Ureter (tissue), 1 donor: ENCODE data around the gene TRIM16. TPM values are rescaled to one million over a fixed set of nuclear protein-coding genes. Genes with fewer than 3 reads are reported as not detected.
A peak's percentile ranks its signal among the peaks of the same experiment; 100 is the strongest.
"Not testable (repeated sequence)": the region's sequence is repeated elsewhere in the genome, so short reads cannot be mapped to it uniquely, and the experiment has no call there.

ENCODE experiments used
- DNase-seq: peaks from one replicate; pipeline ENCODE4 v3.0.0-alpha.2; 2020; ENCODE audit warnings: low spot score
- total RNA-seq: library from RNA; stranded (reverse); gene quantifications from one replicate; pipeline ENCODE4 v1.2.4, GENCODE V29; 2023
- donor health status: DM: yes; HTN: yes; CAD: no.

Gene TRIM16
- total RNA-seq, 1 donor from 2014 or later, result 68.6 TPM

DNA sequence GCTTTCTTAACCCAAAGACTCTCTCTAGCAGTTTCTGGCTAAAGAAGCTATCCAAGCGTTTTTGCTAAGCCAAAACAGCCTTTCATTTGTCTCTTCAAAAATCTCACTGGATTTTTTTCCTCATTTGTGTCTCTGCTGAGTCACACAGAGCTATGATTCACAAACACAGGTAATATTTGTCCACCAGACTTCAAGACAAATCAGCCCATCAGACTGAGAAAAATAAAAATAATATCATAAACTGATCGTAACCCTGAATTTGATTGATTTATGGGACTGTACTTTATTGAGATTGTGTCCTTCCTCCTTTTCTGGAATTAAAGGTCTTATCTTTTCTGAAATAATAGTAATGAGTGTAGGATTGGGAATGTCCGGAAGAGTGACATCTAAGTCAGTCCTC lies 25.8 kb downstream of the TRIM16 start:
- DNase-seq, result no peak

DNA sequence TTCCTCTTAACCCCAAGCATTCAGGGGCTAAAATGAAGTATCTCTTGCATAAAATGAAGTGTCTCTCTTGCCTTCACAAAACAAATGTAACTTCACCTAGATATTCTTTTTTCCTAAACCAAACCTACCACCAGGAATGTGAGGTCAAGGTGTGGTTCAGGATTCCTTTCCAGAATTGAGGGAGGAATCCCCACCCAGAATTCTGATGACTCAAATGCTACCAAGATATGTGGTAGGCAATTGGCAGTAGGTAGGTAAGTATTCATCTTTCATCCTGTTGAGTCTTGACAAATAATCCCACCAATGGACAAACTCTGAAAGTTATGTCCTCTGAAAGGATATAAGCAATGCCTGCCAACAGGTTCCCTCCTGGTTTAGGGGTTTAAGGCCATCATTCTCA lies 26.2 kb downstream of the TRIM16 start:
- no peak for DNase-seq

DNA sequence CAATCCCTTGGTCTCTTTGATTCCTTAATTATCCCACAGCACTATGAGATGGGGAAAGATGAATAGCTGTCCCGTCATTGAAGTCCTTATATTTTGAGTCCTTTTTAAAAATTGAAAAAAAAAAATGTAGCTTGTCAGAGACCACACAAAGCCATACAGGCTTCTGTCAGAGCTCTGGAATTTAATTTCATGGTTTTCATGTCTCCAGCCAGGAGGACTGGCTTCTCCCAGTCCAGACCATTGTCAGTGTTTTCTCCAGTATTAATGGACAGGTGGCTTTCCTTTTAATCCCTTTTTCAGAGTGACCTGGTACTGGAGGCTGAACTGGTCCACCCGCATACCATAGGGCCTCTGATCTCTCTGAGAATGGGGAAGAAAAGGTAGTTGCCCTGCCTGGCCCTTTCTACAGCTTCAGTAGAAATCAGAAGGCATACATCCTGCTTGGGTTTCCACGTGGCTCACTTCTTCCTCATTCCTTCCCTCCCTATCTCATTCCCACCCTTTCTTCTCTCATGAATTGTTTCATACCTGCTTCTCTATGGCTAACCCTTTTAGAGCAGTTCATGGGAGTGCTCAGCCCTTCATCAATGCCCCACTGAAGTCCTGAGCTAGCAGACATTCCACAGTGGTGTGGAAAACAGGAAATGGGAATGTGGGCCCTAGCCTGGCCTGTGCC lies 29.1 kb downstream of the TRIM16 start:
- DNase-seq, result peak; percentile 71

DNA sequence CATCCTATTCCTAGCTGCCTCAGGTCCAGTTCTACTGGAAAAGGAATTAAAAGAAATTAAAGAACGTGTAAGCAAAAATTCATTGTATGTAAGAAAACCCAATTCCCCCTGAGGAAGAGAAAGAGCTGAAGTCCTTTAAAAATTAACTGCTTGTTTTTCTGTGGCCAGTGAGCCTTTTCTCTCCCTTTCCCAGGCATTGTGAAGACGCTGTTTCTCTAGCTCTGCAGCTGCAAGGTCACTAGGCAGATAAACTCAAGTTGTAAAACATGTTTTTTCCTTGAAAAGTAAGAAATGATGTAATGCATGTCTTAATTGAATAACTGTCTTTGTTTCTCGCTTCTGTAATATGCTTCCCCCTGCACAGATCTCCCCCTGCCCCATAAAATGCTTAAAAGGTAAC lies 29.7 kb downstream of the TRIM16 start:
- not testable (repeated sequence) for DNase-seq

DNA sequence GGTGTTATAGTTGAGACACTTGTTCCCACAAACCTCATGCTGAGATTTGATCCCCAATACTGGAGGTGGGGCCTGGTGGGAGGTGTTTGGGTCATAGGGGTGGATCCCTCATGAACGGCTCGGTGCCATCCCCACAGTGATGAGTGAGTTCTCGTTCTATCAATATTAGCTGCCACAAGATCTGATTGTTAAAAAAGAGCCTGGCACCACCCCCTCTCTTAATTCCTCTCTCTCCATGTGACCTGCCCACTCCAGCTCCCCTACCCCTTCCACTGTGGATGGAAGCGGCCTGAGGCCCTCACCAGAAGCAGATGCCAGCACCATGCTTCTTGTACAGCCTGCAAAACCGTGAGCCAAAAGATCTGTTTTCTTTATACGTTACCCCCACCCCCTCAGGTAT lies 31.2 kb downstream of the TRIM16 start:
- DNase-seq, result no peak

DNA sequence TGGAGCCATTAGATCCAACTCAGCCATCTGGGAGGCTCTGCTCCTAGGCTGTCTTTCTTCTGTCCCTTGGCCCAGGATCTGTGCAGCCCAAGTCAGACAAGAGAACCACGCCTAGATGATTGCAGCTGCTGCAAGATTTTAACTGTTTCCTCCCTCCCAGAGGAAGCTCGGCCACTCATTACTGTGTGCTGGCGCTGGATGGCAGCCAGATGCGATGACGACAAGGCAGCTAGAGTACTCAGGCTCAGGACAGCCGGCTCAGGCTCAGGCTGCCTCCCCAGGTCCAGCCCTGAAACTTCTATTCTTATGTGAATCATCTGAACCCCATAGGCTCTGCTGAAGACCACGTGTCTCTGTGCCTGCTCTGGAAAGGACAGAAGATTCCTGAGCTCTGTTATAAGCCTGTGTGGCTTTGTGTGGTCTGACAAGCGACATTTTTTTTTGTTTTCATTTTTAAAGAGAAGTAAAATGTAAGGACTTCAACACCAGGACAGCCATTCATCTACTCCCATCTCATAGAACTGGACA lies 32.5 kb downstream of the TRIM16 start:
- peak; percentile 96 for DNase-seq

DNA sequence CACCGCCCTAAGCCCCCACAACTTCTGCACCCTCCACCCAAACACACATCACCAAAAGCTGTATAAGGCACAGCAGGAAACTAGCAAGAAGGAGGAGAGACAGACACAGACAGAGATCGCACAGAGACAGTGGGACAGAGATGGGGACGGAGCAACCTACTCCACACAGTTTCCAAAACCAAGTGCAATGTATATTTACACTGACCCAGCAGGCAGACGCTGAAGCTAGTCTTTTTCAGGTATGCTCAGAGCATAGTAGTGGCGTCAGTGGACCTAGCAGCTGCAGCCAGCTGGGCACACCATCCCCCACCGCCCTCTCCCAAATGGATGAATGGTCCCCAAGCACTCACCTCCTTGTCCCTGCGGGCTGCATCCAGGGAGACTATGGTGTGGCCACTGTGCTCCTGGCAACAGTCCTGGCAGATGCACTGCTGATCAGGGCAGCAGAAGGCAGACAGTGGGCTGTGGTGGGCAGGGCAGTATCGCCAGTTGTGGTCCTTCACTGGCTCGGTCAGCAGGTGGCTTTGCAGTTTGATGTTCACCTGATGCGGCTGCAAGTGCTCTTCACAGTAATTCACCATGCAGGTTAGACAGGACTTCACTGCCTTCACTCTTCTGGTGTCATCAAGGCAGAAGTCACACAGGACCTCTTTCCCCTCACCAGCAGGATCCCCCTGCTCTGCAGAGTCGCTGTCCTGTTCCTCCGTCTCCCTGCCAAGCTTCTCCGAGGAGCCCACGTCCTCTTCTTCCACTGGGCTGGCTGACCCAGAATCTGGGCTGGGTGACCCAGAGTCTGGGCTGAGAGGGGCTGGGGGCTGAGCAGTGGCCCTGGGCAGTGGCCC lies 33.1 kb downstream of the TRIM16 start:
- DNase-seq, result no peak

DNA sequence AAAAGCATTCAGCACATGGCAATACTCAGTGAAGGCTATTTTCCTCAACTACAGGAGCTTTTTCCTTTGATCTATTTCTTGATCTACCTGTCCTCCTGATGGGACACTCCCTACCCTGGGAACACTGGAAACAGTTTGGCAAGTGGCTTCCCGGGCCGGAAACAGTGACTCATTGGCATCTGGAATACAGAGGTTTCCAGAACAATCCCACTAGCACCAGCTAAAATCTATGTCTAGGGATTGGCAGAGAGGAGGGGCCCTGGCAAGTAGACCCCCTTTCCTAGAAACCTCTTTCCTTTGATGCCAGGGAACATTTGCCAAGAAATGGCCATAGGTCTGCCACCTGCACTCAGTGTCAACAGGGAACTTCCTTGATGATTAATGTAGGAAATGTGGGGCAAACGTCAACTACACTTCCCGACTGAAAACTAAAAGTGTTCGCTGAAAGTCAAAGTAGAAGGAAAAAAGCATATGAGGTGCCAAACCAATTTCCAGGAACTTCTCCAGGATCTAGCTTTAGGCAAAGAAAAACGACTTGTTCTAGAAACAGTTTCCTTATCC lies 34.2 kb downstream of the TRIM16 start:
- DNase-seq, result no peak

DNA sequence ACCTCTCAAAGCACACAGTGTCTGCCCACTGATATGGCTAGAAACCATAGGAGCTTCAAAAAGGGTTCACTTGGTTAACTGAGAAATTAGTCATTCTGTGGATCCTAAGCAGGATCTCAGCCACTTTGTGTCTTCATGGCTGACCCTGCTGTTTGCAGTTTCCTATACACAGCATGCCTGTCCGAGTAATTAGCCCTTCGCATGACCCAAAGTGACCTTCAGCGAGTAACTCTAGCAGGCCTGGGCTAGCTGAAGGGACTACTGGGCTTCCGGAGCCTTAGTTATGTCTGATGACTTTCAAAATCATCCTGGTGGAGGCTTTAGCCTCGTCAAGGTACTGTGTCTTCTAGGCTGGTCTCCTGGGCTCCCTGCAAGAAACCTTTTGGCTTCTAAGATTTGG lies 35.7 kb downstream of the TRIM16 start:
- DNase-seq, result no peak

DNA sequence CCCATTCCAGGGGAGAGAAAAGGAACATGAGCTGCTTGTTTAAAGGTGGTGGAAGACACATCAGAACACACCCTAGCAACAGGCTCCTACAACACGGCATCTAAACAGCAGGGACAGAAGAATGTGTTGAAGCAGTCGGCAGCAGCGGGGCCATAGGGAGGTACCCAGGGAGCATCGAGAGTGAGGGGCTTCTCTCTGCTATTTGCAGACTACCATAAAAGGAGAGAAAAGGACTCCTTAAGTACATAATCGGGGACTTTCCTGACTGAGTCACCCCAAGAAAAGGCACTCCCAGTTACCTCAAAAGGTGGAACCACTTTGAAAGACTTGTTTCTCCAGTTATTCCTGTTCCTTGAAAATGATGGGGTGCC lies 38.2 kb downstream of the TRIM16 start:
- DNase-seq, result not testable (repeated sequence)

DNA sequence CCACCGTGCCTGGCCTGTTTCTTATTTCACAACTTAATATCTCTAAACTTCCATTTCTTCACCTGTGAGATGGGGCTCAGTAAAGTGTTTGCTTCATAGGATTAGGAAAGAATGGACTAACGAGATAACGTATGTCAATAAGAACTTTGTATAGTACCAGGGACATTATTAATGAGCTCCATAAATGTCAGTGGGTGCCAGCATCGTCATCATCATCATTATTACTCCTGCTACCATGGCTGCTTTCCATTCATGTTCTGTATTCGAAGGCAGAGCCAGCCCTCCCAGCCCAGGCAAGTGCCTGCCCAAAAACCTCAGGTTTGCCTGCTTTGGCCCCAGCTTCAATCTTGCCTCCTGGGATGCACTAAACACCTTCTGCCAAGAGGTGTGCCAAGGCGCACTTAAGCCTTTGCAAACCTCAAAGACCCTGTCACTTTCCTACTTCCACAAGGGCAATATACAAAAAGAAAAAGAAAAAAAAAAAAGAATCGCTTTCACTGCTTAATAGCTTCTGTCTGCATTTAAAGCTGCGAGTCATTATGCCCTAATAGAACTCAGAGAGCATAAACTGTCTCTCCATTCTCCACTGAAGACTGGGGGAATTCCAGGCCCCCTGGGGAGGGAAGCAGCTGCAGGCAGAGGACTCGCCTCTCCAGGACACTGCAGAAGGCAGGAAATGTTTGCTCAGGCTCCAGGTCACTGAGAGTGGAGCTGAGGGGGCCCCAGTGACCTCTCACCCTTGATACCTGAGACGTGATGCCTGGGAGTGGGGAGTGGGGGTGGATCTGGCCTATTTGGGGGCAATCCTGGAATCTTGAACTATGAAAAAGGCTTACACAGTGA lies 38.8 kb downstream of the TRIM16 start:
- not testable (repeated sequence) for DNase-seq

DNA sequence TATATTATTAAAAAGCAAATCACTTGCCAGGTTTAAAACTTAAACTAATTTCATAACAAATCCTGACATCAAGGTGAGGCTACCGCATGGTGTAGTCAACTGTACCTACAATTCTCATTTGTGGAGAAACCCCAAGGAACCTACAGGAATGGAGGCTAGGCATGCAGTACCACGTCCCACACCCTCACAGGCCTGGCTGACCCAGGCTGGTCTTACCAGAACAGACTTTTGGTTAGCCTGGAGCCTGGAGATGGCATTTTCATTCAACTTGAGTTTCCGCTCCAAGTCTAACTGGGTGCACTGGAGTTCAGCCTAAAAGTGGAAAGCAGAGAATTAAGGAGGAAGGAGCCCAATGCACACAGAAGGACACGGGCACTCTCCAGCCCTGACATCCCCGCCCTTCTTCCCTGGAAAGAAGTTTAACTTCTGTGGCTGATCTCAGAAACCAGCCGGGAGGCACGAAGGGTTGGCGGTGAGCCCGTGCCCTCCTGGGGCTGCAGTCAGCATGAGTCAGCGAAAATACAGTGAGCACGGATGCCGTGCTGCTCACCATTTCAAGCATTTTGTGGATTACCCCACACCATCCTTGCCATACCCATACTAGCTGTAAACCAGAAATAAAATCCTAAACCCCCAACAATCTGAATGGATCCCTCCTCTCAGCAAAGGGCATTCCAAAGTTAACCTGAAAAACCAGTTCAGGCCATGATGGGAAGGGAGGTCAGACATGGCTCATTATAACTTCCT lies 41.4 kb downstream of the TRIM16 start:
- DNase-seq, result not testable (repeated sequence)

DNA sequence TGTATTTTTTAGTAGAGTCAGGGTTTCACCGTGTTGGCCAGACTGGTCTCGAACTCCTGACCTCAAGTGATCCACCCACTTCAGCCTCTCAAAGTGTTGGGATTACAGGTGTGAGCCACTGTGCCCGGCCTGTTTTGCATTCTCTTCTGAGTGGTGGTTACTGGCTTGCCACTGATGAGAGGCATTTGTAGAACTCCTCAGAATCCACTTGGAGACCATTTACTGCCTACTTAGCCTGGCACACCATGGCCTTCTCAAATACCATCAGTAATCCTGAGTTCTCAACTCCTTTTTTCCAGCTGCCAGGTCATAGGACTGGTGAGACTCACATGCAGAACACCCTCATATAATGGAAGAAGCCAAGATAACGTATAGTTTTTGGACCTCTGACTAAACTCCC lies 42.1 kb downstream of the TRIM16 start:
- not testable (repeated sequence) for DNase-seq

DNA sequence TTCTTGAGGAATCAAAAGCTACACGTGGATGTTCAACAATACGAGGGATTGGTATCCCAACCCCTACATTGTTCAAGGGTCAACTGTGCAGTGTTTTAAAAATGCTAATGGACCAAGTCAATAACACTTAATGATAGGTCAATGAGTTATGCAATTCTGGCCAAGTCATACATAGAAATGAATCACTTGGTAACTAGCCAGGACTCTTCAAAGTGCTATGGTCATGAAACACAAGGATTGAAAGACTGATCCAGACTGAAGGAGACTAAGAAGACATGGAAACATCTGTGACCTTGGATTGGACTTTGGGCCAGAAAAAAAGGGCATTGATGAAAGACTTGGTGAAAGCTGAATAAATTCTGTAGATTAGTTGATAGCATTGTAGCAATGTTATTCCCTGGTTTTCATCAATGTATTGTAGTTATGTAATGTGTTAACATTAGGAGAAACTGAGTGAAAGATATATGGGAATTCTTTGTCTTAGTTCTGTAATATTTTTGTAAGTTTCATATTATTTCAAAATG lies 53.1 kb downstream of the TRIM16 start:
- DNase-seq, result not testable (repeated sequence)

DNA sequence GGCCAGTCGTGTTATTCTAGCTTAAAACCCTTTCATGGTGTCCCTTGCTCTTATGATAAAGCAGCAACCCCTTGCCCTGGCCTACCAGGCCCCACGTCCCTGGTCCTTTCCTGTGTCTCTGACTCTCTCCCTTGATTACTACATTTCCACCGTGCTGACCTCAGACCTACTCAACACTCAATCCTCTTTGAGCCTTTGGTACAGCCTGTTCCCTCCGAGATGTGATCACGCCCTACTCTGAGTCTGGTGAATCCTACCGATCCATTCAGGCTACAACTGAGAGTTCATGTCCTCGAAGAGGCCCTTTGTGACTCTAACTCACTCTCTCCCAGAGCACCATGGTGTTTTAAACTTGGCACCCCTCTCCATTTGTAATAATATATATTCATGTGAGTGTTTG lies 54.1 kb downstream of the TRIM16 start:
- not testable (repeated sequence) for DNase-seq

DNA sequence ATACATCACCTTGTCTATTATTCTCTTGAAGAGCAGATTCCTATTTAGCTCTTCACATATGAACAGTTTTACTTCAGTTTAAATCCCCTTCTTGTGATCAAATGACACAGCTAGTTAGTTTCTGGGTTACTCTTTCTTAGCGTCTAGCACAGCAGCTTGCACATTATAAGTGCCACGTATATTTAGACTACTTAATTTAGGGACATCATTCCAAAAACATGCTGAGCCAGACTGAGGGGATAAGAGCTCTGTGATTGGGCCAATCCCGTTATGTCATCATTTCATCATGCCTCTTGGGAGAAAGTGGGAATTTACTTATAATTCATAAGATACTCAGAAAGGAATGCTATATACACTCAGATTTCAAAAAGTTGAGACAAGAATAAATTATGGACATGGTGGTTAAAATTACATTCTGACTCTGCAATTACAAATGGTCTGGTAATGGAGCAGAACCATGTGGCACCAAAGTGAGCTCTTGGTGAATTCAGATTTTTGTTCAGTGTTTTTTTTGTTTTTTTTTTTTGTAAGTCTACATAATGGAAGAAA lies 60.4 kb downstream of the TRIM16 start:
- not testable (repeated sequence) for DNase-seq

DNA sequence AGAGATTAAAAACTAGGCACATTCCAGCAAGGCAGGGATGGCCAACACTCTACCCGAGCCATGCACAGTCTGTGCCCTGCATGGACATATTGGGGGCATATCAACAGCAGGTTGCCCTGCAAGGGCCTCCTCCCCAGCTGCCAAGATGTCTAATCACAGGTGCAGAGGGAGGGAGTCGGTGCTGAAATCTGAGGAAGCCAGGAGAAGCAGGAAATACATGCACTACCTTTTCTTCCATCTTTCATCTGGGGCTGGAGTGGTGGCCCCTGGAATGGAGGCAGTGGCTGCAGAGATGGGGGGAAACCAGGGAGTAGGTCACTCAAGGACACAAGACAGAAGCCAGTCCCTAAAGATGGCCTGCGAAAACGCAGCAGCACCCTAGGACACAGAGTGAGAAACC lies 60.9 kb downstream of the TRIM16 start:
- DNase-seq, result not testable (repeated sequence)

DNA sequence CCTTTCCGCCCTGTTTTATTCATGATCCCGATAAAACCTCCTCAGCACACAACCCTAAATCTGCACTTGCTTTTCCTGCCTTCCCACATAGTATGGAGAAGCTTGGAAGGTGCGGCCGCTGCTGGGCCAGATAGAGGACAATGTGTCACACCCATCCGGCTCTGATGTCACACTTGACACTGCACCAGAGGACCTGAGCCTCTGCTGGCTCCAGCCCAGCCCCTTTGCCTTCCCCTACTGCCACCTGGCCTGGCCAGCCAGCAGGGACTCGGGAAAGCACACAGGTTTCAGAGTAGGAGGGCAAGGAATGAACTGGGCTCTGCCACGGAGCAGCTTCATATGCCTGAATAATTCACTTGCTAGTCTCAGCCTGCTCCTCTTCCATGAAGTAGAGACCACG lies 62.0 kb downstream of the TRIM16 start:
- DNase-seq, result not testable (repeated sequence)

DNA sequence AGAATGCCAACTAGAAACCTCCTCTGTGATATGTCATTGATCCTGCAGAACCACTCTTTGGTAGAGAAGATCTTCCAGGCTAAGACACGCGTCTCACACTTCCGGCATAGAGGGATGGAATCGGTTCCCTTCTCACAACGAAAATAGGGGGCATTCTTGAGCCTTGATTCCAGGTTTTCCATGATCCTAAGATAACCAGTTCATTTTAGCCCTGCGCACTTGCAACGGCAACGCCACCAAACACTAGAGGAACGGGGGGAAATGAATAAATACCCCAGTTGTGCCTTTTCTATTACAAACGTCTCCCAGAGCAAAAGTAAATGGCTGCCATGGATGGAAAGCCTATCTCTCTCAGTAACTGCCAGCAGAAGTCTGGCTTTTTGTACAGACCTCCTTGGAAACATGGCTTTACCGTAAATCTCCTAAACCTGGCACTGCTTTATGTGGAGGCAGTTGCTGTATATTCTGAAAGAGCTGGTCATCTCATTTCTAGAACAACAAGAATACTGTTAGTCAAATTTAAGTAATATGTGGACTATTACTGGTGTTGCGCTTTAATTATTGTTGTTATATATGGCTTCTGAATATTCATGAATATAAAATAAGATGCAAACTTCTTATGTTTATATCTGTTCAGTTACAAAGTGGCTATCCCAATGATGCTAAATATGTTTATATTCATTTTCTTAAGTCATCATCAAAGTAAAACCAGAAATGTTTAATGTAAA lies 64.6 kb downstream of the TRIM16 start, which contains the start of gene FBXW10B:
Gene FBXW10B, minus strand, starts transcription at position 374 of the 728 bp plus-strand sequence. Its CDS starts 192 bp downstream, at position 182.
- DNase-seq, result not testable (repeated sequence)

DNA sequence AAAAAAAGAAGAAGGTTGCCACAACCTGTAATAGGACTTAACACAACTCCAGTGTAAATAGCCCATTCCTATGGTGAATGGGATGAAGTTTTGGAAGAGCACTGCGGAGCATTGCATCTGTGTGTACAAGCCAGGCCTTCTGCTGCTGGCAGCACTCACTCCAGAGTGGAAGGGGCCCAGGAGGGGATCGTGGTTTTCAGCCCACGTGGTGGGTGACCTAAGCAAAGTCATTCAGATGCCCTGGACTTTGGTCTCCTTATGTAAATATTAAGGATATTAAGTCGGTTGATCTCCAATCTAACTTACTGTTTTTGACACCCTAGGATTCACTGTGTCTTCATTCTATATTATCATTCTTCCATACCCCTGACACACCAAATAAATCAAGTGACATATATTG lies 67.3 kb downstream of the TRIM16 start:
- DNase-seq, result not testable (repeated sequence)
